KBM-7 (cell line): ENCODE data around the gene REG1B.
A peak's percentile ranks its signal among the peaks of the same experiment; 100 is the strongest.
"Not testable (repeated sequence)": the region's sequence is repeated elsewhere in the genome, so short reads cannot be mapped to it uniquely, and the experiment has no call there.

ENCODE experiments used
- DNase-seq: peaks from one replicate; pipeline ENCODE4 v3.0.0-alpha.2; 2015
- in situ Hi-C: fragments of 300-500 bp; cut with MboI; formaldehyde crosslinking; loops from 2 replicates; pipeline ENCODE4 v1.14.3; 2020; ENCODE audit warnings: low sequenced_read_pairs, low pct_unique_long_range_greater_than_20kb, mixed read lengths

REG1B gene

GRCh38 chr2:79086255-79086654, 1.5 kb downstream of the REG1B start:
- no peak for DNase-seq
- in situ Hi-C loops: no loop called here

DNA sequence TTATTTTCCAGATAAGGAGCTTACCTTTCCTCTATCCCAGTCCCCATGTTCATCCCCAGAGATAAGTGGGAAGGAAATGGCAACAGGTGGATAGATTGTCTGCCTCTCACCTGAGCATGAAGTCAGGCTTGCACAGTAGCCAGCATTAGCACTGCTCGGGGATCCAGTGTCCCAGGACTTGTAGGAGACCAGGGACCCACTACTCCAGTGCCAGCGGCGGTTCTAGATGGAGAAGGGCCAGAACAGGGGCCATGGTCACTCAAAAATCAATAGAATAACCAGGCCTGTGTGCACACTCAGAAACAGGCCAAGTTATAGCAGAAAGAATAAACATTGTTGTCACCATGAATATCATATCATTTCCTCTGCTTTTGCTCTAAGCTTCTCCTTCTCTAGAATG, 2.4 kb downstream of the REG1B start:
- in situ Hi-C loops: no loop called here
- DNase-seq: no peak

DNA sequence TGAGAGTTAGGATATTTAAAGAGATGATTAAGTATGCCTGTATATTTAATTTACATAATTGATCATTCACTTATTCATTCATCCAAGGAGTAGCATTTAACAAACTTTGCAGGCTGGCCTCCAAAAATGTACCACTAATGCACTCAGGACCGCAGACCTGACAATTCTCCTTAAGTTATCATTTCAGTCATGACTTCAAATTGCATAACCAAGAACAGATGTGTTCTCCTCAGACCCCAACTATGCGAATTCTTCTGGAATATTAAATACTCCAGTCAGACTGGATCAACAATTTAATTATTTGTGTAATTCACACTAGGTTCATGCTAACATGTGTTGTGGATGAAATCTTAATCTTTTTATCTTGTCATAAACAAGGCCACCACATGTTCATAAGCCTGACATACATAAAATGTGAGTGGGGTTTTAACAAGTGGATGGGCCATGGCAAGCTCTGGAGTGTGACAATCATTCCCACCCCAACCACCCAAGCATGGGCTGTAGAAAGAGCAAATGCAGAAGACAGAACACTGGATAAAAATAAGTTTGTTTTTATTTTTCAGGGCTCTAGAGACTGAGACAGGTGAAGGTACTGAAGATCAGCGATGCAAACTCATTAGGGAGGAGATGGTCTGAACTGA, 3.2 kb downstream of the REG1B start:
- no peak for DNase-seq
- in situ Hi-C loops: no loop called here

DNA sequence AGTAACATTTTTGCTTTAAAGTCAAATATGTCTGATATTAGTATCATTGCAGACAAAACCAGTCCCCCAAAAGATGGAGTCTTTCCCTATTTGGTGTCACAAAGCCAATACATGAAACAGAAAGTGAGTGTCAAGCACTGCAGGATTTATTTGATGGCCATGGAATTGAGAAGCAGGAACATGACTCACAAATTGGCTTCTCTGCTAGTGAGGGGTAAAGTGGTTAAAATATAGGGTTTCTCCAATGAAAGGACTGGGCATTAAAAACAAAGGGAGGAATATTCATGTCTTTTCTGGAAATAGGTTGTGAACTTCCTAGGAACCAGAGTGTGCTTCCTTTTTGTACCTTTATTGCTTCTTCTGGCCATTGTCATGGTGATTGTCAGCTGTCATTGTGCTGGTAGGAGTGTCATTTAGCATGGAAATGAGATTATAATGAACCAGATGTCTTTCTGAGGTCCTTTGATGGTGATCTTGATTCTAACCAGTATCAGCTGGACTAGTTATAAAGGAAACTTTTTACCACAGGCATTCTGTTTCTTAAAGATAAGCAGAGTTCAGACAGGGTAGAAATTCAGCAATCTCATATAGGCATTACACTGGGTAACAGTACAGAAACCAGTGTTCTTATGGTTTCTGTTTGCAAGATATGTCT, 4.1 kb downstream of the REG1B start:
- DNase-seq: no peak
- in situ Hi-C loops: no loop called here

DNA sequence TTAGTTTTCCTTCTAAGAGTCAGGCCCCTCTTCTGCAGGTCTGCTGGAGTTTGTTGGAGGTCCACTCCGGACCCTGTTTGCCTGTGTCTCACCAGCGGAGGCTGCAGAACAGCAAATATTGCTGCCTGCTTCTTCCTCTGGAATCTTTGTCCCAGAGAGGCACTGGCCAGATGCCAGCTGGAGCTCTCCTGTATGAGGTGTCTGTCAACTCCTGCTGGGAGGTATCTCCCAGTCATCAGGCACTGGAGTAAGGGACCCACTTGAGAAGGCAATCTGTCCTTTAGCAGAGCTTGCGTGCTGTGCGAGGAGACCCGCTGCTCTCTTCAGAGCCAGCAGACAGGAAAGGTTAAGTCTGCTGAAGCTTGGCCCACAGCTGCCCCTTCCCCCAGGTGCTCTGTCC, 4.8 kb downstream of the REG1B start:
- DNase-seq: no peak
- in situ Hi-C loops: no loop called here

DNA sequence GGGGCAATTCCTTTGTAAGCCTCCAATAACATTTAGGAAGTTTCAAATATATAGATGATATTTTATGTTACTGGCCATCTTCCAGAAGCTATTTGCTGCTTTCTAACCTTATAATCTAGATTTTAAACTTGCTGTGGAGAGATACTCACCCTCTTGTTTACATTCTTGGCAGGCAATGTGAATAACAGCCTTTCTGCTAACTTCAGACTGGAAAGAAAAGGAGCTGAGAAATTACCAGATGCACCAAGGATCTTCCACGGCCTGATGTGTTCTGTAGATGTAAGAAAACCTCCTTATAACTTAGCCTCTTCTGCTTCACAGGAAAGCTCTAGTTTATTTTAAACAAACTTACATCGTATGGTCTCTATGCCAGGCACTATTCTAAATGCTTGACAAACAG, 16.7 kb downstream of the REG1B start:
- no peak for DNase-seq
- in situ Hi-C loops: no loop called here

DNA sequence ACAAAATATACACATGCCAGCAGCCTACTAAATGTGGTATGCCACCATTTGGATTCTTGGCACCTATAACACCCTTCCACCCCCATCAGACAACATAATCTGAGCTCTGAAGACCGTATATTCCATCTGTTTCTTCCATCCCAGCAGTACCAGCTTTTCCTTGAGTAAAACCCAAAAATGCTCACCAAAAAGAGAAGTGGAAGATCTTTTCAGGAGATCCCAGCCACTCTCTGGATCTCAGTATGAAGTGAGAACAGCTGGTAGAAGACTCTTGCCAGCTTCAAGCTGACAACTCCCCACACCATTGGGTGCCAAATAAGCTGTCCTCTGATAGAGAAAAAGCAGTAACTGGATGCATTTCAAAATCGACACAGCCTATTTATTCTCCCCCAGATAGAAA, 22.6 kb downstream of the REG1B start:
- in situ Hi-C loops: no loop called here
- no peak for DNase-seq

GRCh38 chr2:79054769-79055168, 33.0 kb downstream of the REG1B start:
- in situ Hi-C loops, DNase-seq: not testable (repeated sequence)

GRCh38 chr2:79053486-79053885, 34.3 kb downstream of the REG1B start:
- DNase-seq, in situ Hi-C loops: not testable (repeated sequence)

- in situ Hi-C loops: no loop called here
- peak; percentile 23 for DNase-seq
Observed at GRCh38 chr2:79041032-79041448, 46.8 kb downstream of the REG1B start.

- DNase-seq: no peak
- in situ Hi-C loops: no loop called here
Observed at GRCh38 chr2:79039944-79040343, 47.8 kb downstream of the REG1B start.
